WTC11 (cell line): Measurements from ENCODE around the gene DDX39A. TPM values are rescaled to one million over a fixed set of nuclear protein-coding genes. Genes with fewer than 3 reads are reported as not detected.

Source experiments
- ATAC-seq: fragments of 200-7000 bp; cut with Tn5 transposase; 2 replicates; pipeline ENCODE4 v1.10.0; 2021; ENCODE audit warnings: mild to moderate bottlenecking, moderate library complexity
- CTCF ChIA-PET: fragments of 300-600 bp; sonication (Branson Sonifier 250); formaldehyde crosslinking; loops from one replicate; lab custom pipeline; 2021; ENCODE audit warnings: antibody characterized with exemption; lab: Charles Lee
- POLR2A ChIA-PET: fragments of 350-600 bp; sonication (Branson Sonifier 250); formaldehyde crosslinking; loops from one replicate; lab custom pipeline; 2021; ENCODE audit warnings: antibody characterized with exemption; lab: Charles Lee
- DNase-seq: peaks from one replicate; pipeline ENCODE4 v3.0.0; 2021; ENCODE audit warnings: low spot score
- H3K27ac Mint-ChIP-seq: 2 replicates; pipeline ENCODE4 v1.8.0; 2021; ENCODE audit warnings: mixed read lengths
- H3K27me3 Mint-ChIP-seq: 2 replicates; pipeline ENCODE4 v1.8.0; 2021; ENCODE audit warnings: low read depth, mild to moderate bottlenecking, moderate library complexity, mixed read lengths
- H3K36me3 Mint-ChIP-seq: 2 replicates; pipeline ENCODE4 v1.8.0; 2021; ENCODE audit warnings: mixed read lengths
- H3K4me1 Mint-ChIP-seq: 2 replicates; pipeline ENCODE4 v1.8.0; 2022; ENCODE audit warnings: mixed read lengths
- H3K4me3 Mint-ChIP-seq: 2 replicates; pipeline ENCODE4 v1.8.0; 2021; ENCODE audit warnings: mild to moderate bottlenecking, moderate library complexity, mixed read lengths
- H3K9me3 Mint-ChIP-seq: 2 replicates; pipeline ENCODE4 v1.8.0; 2021; ENCODE audit warnings: mixed read lengths
- CBFB ChIP-seq: sonication (generic); formaldehyde crosslinking; IDR thresholded peaks from 2 replicates; pipeline ENCODE4 v1.8.1; 2022; ENCODE audit warnings: mild to moderate bottlenecking, low read depth, missing genetic modification reagents
- CREB1 ChIP-seq: sonication (generic); formaldehyde crosslinking; IDR thresholded peaks from 2 replicates; pipeline ENCODE4 v1.8.0; 2023; ENCODE audit warnings: mild to moderate bottlenecking, missing genetic modification reagents
- FOXK1 ChIP-seq: sonication (generic); formaldehyde crosslinking; IDR thresholded peaks from 2 replicates; pipeline ENCODE4 v1.8.0; 2022; ENCODE audit warnings: mild to moderate bottlenecking, moderate library complexity, missing genetic modification reagents
- GABPB1 ChIP-seq: sonication (generic); formaldehyde crosslinking; IDR thresholded peaks from 2 replicates; pipeline ENCODE4 v1.8.1; 2023; ENCODE audit warnings: mild to moderate bottlenecking, missing genetic modification reagents
- MXD4 ChIP-seq: fragments of 250-450 bp; sonication (Bioruptor Pico); IDR thresholded peaks from 2 replicates; pipeline ENCODE4 v1.8.0; 2021; ENCODE audit warnings: mild to moderate bottlenecking, moderate library complexity, borderline replicate concordance
- MYBL2 ChIP-seq: sonication (generic); formaldehyde crosslinking; IDR thresholded peaks from 2 replicates; pipeline ENCODE4 v1.8.1; 2023; ENCODE audit warnings: mild to moderate bottlenecking, moderate library complexity, missing genetic modification reagents
- NFATC4 ChIP-seq: fragments of 250-450 bp; sonication (Bioruptor Pico); IDR thresholded peaks from 2 replicates; pipeline ENCODE4 v1.9.0; 2021; ENCODE audit warnings: mild to moderate bottlenecking
- PRRX2 ChIP-seq: fragments of 250-450 bp; sonication (Bioruptor Pico); IDR thresholded peaks from 2 replicates; pipeline ENCODE4 v1.8.0; 2021; ENCODE audit warnings: mild to moderate bottlenecking
- RORB ChIP-seq: fragments of 250-450 bp; sonication (Bioruptor Pico); IDR thresholded peaks from 2 replicates; pipeline ENCODE4 v1.9.0; 2021; ENCODE audit warnings: mild to moderate bottlenecking
- ZNF416 ChIP-seq: fragments of 250-450 bp; sonication (Bioruptor Pico); IDR thresholded peaks from 2 replicates; pipeline ENCODE4 v1.9.0; 2021; ENCODE audit warnings: mild to moderate bottlenecking, inconsistent platforms
- total RNA-seq: library from RNA; stranded (reverse); gene quantifications from 3 replicates; pipeline ENCODE4 v1.2.3, GENCODE V29; 2021
- TF ChIP-seq, protein P1 (sequence below): sonication (generic); formaldehyde crosslinking; IDR thresholded peaks from 2 replicates; pipeline ENCODE4 v1.8.0; 2022; ENCODE audit warnings: mild to moderate bottlenecking, missing genetic modification reagents
- TF ChIP-seq, protein P2 (sequence below): sonication (generic); formaldehyde crosslinking; IDR thresholded peaks from 2 replicates; pipeline ENCODE4 v1.8.0; 2023; ENCODE audit warnings: missing genetic modification reagents
- TF ChIP-seq, protein P3 (sequence below): fragments of 200-600 bp; IDR thresholded peaks from 2 replicates; pipeline ENCODE4 v1.8.0; 2022; ENCODE audit warnings: antibody characterized with exemption
- TF ChIP-seq, protein P4 (sequence below): sonication (generic); formaldehyde crosslinking; IDR thresholded peaks from 2 replicates; pipeline ENCODE4 v1.8.1; 2023; ENCODE audit warnings: mild to moderate bottlenecking, missing genetic modification reagents, borderline replicate concordance
- TF ChIP-seq, protein P5 (sequence below): sonication (generic); formaldehyde crosslinking; conservative IDR thresholded peaks from 2 replicates; pipeline ENCODE4 v1.8.1; 2022; ENCODE audit warnings: mild to moderate bottlenecking, missing genetic modification reagents
- TF ChIP-seq, protein P6 (sequence below): sonication (generic); formaldehyde crosslinking; IDR thresholded peaks from 2 replicates; pipeline ENCODE4 v1.8.1; 2022; ENCODE audit warnings: missing genetic modification reagents, borderline replicate concordance
- TF ChIP-seq, protein P7 (sequence below): sonication (generic); formaldehyde crosslinking; IDR thresholded peaks from 2 replicates; pipeline ENCODE4 v1.8.1; 2023; ENCODE audit warnings: mild to moderate bottlenecking, missing genetic modification reagents
- TF ChIP-seq, protein P8 (sequence below): fragments of 250-450 bp; sonication (Bioruptor Pico); conservative IDR thresholded peaks from 2 replicates; pipeline ENCODE4 v1.9.0; 2021; ENCODE audit warnings: mild to moderate bottlenecking

Gene DDX39A
- total RNA-seq, 1 experiment from 2014 or later: 136 TPM

DNA sequence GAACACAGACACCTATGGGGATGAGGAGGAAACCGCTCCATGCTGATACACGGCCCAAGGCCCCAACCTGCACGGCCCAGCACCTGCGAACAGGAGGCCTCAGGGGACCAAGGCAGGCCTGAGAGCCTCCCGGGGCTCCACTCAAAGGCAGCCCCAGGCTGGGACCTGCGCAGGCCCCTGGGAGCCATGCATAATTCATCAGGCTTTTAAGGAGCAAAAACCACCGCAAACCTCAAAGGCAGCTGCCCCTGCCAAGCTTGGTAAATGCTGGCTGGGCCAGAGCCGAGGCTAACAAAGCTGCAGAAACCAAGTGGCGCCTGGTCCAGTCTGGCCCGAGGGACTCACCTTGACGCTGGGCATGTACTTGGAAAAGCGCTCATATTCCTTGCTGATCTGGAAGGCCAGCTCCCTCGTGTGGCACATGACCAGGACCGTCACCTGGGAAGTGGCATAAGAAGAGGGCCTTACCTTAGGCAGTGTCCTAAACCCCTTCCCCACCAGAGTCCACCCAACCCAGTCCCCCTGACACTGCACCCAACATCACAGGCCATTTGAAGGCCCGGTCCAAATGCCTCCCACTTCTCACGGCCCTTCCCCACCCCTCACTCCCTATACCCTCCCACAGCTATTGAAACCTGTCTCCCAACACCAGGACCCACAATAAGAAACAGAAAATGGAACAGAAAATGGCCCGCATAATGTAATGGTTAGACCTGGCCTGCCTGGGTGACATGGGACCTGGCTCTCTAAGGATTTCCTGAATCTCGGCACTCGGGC lies 7.8 kb downstream of the DDX39A start (continued):
- TF ChIP-seq, protein P1, sequence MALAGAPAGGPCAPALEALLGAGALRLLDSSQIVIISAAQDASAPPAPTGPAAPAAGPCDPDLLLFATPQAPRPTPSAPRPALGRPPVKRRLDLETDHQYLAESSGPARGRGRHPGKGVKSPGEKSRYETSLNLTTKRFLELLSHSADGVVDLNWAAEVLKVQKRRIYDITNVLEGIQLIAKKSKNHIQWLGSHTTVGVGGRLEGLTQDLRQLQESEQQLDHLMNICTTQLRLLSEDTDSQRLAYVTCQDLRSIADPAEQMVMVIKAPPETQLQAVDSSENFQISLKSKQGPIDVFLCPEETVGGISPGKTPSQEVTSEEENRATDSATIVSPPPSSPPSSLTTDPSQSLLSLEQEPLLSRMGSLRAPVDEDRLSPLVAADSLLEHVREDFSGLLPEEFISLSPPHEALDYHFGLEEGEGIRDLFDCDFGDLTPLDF (CRISPR knock-in tag): no peak
- no peak for TF ChIP-seq MXD4
- TF ChIP-seq, protein P2, sequence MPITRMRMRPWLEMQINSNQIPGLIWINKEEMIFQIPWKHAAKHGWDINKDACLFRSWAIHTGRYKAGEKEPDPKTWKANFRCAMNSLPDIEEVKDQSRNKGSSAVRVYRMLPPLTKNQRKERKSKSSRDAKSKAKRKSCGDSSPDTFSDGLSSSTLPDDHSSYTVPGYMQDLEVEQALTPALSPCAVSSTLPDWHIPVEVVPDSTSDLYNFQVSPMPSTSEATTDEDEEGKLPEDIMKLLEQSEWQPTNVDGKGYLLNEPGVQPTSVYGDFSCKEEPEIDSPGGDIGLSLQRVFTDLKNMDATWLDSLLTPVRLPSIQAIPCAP (CRISPR knock-in tag): no peak

DNA sequence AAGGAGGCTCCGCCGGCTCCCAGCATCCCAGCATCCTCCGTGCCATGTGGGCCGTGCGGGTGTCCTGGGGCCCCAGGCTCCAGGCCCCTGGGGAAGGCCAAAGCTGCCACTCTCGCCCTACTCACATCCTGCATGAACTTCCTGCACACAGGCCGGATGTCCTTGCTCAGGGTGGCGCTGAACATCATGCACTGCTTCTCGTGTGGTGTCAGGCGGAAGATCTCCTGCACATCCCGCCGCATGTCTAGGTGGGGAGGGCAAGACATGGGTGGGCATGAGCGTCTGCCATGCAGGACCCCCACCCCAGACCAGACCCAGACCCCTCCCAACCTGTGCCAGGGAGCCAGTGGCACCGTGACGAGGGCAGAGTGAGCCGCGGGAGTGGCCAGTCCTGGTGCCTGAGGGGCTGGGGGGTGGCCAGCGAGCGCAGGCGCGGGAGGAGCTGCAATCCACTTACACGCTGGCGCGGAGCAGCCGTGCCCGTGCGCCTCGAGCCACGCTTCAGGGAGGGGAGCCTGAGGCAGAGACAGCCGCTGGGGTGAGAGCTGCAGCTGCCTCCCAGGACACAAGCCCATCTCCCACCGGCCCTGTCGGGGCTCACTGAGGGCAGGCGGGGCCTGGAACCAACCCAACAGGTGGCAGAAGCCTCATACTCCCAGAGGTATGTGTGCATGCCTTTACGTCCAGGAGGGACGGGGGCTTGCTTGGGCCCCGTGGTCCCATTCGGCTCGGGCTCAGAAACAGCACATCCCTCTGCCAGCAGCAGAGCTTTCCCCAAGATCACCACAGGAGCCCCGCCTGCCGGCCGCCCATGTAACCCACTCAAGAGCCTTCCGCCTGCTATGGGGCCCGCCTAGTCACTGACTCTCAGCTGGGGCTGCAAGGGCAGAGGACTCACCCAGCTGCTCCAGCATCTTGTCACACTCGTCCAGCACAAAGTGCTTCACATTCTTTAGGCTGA lies 8.8 kb downstream of the DDX39A start:
- TF ChIP-seq, protein P3, sequence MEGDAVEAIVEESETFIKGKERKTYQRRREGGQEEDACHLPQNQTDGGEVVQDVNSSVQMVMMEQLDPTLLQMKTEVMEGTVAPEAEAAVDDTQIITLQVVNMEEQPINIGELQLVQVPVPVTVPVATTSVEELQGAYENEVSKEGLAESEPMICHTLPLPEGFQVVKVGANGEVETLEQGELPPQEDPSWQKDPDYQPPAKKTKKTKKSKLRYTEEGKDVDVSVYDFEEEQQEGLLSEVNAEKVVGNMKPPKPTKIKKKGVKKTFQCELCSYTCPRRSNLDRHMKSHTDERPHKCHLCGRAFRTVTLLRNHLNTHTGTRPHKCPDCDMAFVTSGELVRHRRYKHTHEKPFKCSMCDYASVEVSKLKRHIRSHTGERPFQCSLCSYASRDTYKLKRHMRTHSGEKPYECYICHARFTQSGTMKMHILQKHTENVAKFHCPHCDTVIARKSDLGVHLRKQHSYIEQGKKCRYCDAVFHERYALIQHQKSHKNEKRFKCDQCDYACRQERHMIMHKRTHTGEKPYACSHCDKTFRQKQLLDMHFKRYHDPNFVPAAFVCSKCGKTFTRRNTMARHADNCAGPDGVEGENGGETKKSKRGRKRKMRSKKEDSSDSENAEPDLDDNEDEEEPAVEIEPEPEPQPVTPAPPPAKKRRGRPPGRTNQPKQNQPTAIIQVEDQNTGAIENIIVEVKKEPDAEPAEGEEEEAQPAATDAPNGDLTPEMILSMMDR: no peak
- TF ChIP-seq CBFB (CRISPR knock-in tag) (no peak), FOXK1 (no peak), CREB1 (no peak), NFATC4 (CRISPR knock-in tag) (no peak), RORB (no peak), PRRX2 (CRISPR knock-in tag) (no peak), MXD4 (no peak), GABPB1 (no peak), MYBL2 (no peak), ZNF416 (CRISPR knock-in tag) (no peak)
- TF ChIP-seq, protein P4, sequence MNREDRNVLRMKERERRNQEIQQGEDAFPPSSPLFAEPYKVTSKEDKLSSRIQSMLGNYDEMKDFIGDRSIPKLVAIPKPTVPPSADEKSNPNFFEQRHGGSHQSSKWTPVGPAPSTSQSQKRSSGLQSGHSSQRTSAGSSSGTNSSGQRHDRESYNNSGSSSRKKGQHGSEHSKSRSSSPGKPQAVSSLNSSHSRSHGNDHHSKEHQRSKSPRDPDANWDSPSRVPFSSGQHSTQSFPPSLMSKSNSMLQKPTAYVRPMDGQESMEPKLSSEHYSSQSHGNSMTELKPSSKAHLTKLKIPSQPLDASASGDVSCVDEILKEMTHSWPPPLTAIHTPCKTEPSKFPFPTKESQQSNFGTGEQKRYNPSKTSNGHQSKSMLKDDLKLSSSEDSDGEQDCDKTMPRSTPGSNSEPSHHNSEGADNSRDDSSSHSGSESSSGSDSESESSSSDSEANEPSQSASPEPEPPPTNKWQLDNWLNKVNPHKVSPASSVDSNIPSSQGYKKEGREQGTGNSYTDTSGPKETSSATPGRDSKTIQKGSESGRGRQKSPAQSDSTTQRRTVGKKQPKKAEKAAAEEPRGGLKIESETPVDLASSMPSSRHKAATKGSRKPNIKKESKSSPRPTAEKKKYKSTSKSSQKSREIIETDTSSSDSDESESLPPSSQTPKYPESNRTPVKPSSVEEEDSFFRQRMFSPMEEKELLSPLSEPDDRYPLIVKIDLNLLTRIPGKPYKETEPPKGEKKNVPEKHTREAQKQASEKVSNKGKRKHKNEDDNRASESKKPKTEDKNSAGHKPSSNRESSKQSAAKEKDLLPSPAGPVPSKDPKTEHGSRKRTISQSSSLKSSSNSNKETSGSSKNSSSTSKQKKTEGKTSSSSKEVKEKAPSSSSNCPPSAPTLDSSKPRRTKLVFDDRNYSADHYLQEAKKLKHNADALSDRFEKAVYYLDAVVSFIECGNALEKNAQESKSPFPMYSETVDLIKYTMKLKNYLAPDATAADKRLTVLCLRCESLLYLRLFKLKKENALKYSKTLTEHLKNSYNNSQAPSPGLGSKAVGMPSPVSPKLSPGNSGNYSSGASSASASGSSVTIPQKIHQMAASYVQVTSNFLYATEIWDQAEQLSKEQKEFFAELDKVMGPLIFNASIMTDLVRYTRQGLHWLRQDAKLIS (CRISPR knock-in tag): no peak
- TF ChIP-seq, protein P5, sequence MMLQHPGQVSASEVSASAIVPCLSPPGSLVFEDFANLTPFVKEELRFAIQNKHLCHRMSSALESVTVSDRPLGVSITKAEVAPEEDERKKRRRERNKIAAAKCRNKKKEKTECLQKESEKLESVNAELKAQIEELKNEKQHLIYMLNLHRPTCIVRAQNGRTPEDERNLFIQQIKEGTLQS: no peak
- TF ChIP-seq, protein P6, sequence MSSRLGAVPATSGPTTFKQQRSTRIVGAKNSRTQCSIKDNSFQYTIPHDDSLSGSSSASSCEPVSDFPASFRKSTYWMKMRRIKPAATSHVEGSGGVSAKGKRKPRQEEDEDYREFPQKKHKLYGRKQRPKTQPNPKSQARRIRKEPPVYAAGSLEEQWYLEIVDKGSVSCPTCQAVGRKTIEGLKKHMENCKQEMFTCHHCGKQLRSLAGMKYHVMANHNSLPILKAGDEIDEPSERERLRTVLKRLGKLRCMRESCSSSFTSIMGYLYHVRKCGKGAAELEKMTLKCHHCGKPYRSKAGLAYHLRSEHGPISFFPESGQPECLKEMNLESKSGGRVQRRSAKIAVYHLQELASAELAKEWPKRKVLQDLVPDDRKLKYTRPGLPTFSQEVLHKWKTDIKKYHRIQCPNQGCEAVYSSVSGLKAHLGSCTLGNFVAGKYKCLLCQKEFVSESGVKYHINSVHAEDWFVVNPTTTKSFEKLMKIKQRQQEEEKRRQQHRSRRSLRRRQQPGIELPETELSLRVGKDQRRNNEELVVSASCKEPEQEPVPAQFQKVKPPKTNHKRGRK: no peak
- TF ChIP-seq, protein P7, sequence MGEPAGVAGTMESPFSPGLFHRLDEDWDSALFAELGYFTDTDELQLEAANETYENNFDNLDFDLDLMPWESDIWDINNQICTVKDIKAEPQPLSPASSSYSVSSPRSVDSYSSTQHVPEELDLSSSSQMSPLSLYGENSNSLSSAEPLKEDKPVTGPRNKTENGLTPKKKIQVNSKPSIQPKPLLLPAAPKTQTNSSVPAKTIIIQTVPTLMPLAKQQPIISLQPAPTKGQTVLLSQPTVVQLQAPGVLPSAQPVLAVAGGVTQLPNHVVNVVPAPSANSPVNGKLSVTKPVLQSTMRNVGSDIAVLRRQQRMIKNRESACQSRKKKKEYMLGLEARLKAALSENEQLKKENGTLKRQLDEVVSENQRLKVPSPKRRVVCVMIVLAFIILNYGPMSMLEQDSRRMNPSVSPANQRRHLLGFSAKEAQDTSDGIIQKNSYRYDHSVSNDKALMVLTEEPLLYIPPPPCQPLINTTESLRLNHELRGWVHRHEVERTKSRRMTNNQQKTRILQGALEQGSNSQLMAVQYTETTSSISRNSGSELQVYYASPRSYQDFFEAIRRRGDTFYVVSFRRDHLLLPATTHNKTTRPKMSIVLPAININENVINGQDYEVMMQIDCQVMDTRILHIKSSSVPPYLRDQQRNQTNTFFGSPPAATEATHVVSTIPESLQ (CRISPR knock-in tag): no peak
- TF ChIP-seq, protein P8, sequence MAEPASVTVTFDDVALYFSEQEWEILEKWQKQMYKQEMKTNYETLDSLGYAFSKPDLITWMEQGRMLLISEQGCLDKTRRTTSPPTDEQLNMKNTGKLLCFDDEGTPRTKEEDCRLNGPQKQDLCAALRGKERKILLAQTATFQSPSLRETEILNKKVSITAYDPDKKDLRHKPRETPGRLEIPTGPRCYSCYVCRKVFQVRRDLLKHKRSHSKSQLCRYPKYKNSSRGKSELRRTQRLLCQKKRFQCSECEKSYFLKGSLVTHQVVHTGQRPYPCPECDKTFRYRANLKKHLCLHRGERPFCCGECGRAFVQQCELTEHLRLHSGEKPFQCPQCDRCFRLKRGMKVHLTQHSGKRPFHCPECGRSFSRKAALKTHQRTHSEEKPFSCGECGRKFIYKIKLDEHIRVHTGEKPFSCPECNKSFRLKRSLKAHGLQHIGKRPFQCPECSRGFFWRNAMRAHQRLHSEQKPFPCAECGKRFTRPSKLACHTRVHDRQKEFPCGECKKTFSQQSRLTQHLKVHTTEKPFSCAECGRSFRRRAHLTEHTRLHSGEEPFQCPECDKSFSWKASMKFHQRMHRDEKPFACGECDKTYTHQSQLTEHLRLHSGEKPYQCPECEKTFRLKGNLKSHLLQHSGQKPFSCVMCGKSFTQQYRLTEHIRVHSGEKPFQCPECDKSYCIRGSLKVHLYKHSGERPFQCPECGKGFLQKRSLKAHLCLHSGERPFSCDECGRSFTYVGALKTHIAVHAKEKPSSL (CRISPR knock-in tag): no peak
- TF ChIP-seq, all 79 proteins: peak for 0
- CTCF ChIA-PET: interaction anchor here (1.0 to 1.5 kb wide), 5 partner anchors 8 to 274 kb away, joined by 3 to 4 read pairs (median 3); partner anchors contain the start of genes ASF1B and DDX39A
- POLR2A ChIA-PET: interaction anchor here (1.1 kb wide), 1 partner anchor 274 kb away, joined by 5 read pairs; the partner anchor contains the start of gene ASF1B
- Mint-ChIP-seq H3K4me1 (peaks cover 21% of the 10 kb centered on the region), H3K36me3 (peaks cover 50% of the 10 kb centered on the region), H3K4me3 (no peak overlapping the region), H3K27ac (no peak overlapping the region), H3K9me3 (no peaks in the 10 kb centered on the region), H3K27me3 (no peaks in the 10 kb centered on the region)
- ATAC-seq (no peak), DNase-seq (no peak)
